ENCODE data around the gene ARMC7.
"Not testable (repeated sequence)": the region's sequence is repeated elsewhere in the genome, so short reads cannot be mapped to it uniquely, and the experiment has no call there.

Gene ARMC7

GRCh38 chr17:75102385-75102821, 7.4 kb upstream of the ARMC7 start:
- peak; percentile 50 to 81 for DNase-seq

- no peak for DNase-seq
These were observed 5.9 kb upstream of the ARMC7 start for GRCh38 chr17:75103601-75104554.

GRCh38 chr17:75105126-75106080, 4.4 kb upstream of the ARMC7 start:
- peak; percentile 24 to 39 for DNase-seq

- DNase-seq: no peak
These were observed 1.6 kb upstream of the ARMC7 start for GRCh38 chr17:75108193-75108592.

- no peak for DNase-seq
These were observed 743 bp upstream of the ARMC7 start for GRCh38 chr17:75109046-75109406.

- peak in 1 of 2 experiments; percentile 35 for DNase-seq
These were observed 617 bp downstream of the ARMC7 start for GRCh38 chr17:75110234-75110937.

- peak; percentile 31 to 39 for DNase-seq
These were observed 2.1 kb downstream of the ARMC7 start for GRCh38 chr17:75111777-75112335.

GRCh38 chr17:75113798-75114551, 4.2 kb downstream of the ARMC7 start:
- peak; percentile 98 to 99 for DNase-seq

GRCh38 chr17:75114552-75115314, 5.0 kb downstream of the ARMC7 start:
- DNase-seq: no peak

GRCh38 chr17:75115555-75115954, 5.8 kb downstream of the ARMC7 start:
- no peak for DNase-seq

- peak; percentile 76 to 81 for DNase-seq
These were observed 7.0 kb downstream of the ARMC7 start for GRCh38 chr17:75116737-75117136.

- no peak for DNase-seq
These were observed 8.5 kb downstream of the ARMC7 start for GRCh38 chr17:75118307-75118706.

GRCh38 chr17:75124041-75124818, 14.5 kb downstream of the ARMC7 start:
- no peak for DNase-seq

GRCh38 chr17:75124819-75125162, 15.0 kb downstream of the ARMC7 start:
- no peak for DNase-seq

- no peak for DNase-seq
These were observed 16.2 kb downstream of the ARMC7 start for GRCh38 chr17:75125984-75126383.

GRCh38 chr17:75126954-75127353, 17.2 kb downstream of the ARMC7 start:
- no peak for DNase-seq

- DNase-seq: not testable (repeated sequence)
These were observed 18.2 kb downstream of the ARMC7 start for GRCh38 chr17:75127936-75128335.

GRCh38 chr17:75128694-75129505, 19.1 kb downstream of the ARMC7 start:
- DNase-seq: no peak

- no peak for DNase-seq
These were observed 19.8 kb downstream of the ARMC7 start for GRCh38 chr17:75129576-75129975.

Measured in Kasumi-1 (cell line).